Measurements from ENCODE around the gene CCT8.
"Not testable (repeated sequence)": the region's sequence is repeated elsewhere in the genome, so short reads cannot be mapped to it uniquely, and the experiment has no call there.

Gene CCT8

GRCh38 chr21:29082046-29082815 is 8.8 kb upstream of the CCT8 start:
- in situ Hi-C loops (cut with HindIII; ENCODE audit: low pct_ligation_motif_present, low sequenced_read_pairs), result no loop called here
- Histone ChIP-seq H3K27ac (no peak overlapping the region), H3K27me3 (replicated peaks) (no peaks in the 10 kb centered on the region), H3K4me3 (ENCODE audit: low read depth, low read length) (no peak overlapping the region), H3K36me3 (replicated peaks) (no peaks in the 10 kb centered on the region)
- TF ChIP-seq CTCF (IDR thresholded peaks at IDR 0.05; ENCODE audit: low read depth, low read length, missing control alignments), result no peak
- no peak for DNase-seq

GRCh38 chr21:29080454-29080941 is 7.0 kb upstream of the CCT8 start:
- H3K27me3 ChIP-seq (replicated peaks), result no peaks in the 10 kb centered on the region
- no peak overlapping the region for H3K4me3 ChIP-seq (ENCODE audit: low read depth, low read length)
- H3K27ac ChIP-seq, result no peak overlapping the region
- no peaks in the 10 kb centered on the region for H3K36me3 ChIP-seq (replicated peaks)
- DNase-seq, result no peak
- in situ Hi-C loops (cut with HindIII; ENCODE audit: low pct_ligation_motif_present, low sequenced_read_pairs), result no loop called here
- no peak for TF ChIP-seq CTCF (IDR thresholded peaks at IDR 0.05; ENCODE audit: low read depth, low read length, missing control alignments)

GRCh38 chr21:29078869-29079767 is 5.7 kb upstream of the CCT8 start:
- H3K36me3 ChIP-seq (replicated peaks), result no peaks in the 10 kb centered on the region
- no peaks in the 10 kb centered on the region for H3K27me3 ChIP-seq (replicated peaks)
- no peak for TF ChIP-seq CTCF (IDR thresholded peaks at IDR 0.05; ENCODE audit: low read depth, low read length, missing control alignments)
- DNase-seq, result no peak
- no peak overlapping the region for H3K27ac ChIP-seq
- in situ Hi-C loops (cut with HindIII; ENCODE audit: low pct_ligation_motif_present, low sequenced_read_pairs), result no loop called here
- H3K4me3 ChIP-seq (ENCODE audit: low read depth, low read length), result no peak overlapping the region

GRCh38 chr21:29077651-29078090 is 4.2 kb upstream of the CCT8 start:
- no peak for TF ChIP-seq CTCF (IDR thresholded peaks at IDR 0.05; ENCODE audit: low read depth, low read length, missing control alignments)
- no peaks in the 10 kb centered on the region for H3K27me3 ChIP-seq (replicated peaks)
- H3K36me3 ChIP-seq (replicated peaks), result no peaks in the 10 kb centered on the region
- no peak for DNase-seq
- in situ Hi-C loops (cut with HindIII; ENCODE audit: low pct_ligation_motif_present, low sequenced_read_pairs), result no loop called here
- H3K27ac ChIP-seq, result peak overlapping the region; percentile 58
- peak overlapping the region; percentile 49 for H3K4me3 ChIP-seq (ENCODE audit: low read depth, low read length)

- H3K27me3 ChIP-seq (replicated peaks); in situ Hi-C loops (cut with HindIII; ENCODE audit: low pct_ligation_motif_present, low sequenced_read_pairs); H3K36me3 ChIP-seq (replicated peaks): not testable (repeated sequence)
- Histone ChIP-seq H3K4me3 (ENCODE audit: low read depth, low read length) (peak overlapping the region; percentile 49), H3K27ac (peak overlapping the region; percentile 58)
- peak; percentile 57 for DNase-seq
These were observed 3.5 kb upstream of the CCT8 start for GRCh38 chr21:29076731-29077640.

All from brain microvascular endothelial cell (primary cell).